Stomach (tissue), 19 donors: Measurements from ENCODE around the gene MUSK. TPM values are rescaled to one million over a fixed set of nuclear protein-coding genes. Genes with fewer than 3 reads are reported as not detected.

Source experiments
- DNase-seq, 2 donors: peaks; one replicate each; pipeline versions ENCODE4 v3.0.0 to v3.0.0-alpha.2; 2013 to 2019
- H3K27ac ChIP-seq, 5 donors: fragments of 200-600 bp in 4 of 5; sonication (generic) in 4 of 5; one replicate each; pipeline ENCODE4 v1.5.1; 2013 to 2019; ENCODE audit warnings: mild to moderate bottlenecking in 1 of 5, moderate library complexity in 1 of 5
- H3K27me3 ChIP-seq, 3 donors: fragments of 200-600 bp; sonication (generic); one replicate each; pipeline ENCODE4 v1.5.1; 2017 to 2019; ENCODE audit warnings: mixed run types in 1 of 3
- H3K36me3 ChIP-seq, 4 donors: fragments of 200-600 bp; sonication (generic); 1 replicate in 3 of 4; 2 replicates in 1 of 4; pipeline ENCODE4 v1.5.1; 2016 to 2019
- H3K4me1 ChIP-seq, 4 donors: fragments of 200-600 bp; sonication (generic); one replicate each; pipeline ENCODE4 v1.5.1; 2016 to 2019
- H3K4me3 ChIP-seq, 4 donors: fragments of 200-600 bp; sonication (generic) in 3 of 4; one replicate each; pipeline ENCODE4 v1.5.1; 2016 to 2019; ENCODE audit warnings: mild to moderate bottlenecking in 1 of 4
- H3K9me3 ChIP-seq, 4 donors: fragments of 200-600 bp; sonication (generic); one replicate each; pipeline ENCODE4 v1.5.1; 2016 to 2019
- EP300 ChIP-seq: sonication (generic); formaldehyde crosslinking; IDR thresholded peaks from one replicate; pipeline ENCODE4 v1.6.1; 2017; ENCODE audit warnings: antibody characterized with exemption
- POLR2A ChIP-seq, 4 donors: fragments of 450-650 bp; IDR thresholded peaks; one replicate each; pipeline ENCODE4 v1.6.1; 2016; ENCODE audit warnings: antibody characterized with exemption in 4 of 4, control low read depth in 2 of 4, mild to moderate bottlenecking in 1 of 4, moderate library complexity in 1 of 4
- POLR2AphosphoS5 ChIP-seq, 3 donors: sonication (generic); formaldehyde crosslinking; IDR thresholded peaks; one replicate each; pipeline ENCODE4 v1.6.1; 2016; ENCODE audit warnings: antibody characterized with exemption in 3 of 3
- WGBS, 5 donors: extraction: QIAGEN DNeasy Blood & Tissue Kit in 3 of 5; methylation state at CpG; one replicate each; pipeline versions ENCODE4 v1.1.5 to v1.1.7; 2013 to 2018; 5-methylcytosine and 5-hydroxymethylcytosine counted together
- intact Hi-C: fragments of 100-400 bp; cut with DNase I; formaldehyde crosslinking; loops from one replicate; pipeline ENCODE4 v1.15.1; 2023; ENCODE audit warnings: low total_unique reads
- long read RNA-seq, 10 donors: transcript quantifications; one replicate each; lab custom pipeline, GENCODE V29; 2026
- polyA plus RNA-seq, 3 donors: library from polyadenylated mRNA; stranded (reverse); fragments of 200-250 nt; gene quantifications; one replicate each; pipeline ENCODE4 v1.2.3, GENCODE V29; 2013
- total RNA-seq, 5 donors: library from RNA; depleted of rRNA; stranded (reverse); fragments of >200 nt; gene quantifications; one replicate each; pipeline versions ENCODE4 v1.1.0 to v1.2.3, GENCODE V29; 2014 to 2016
- TF ChIP-seq, protein P1 (sequence below), 7 experiments: fragments of 450-650 bp in 4 of 7; fragments of 200-600 bp in 3 of 7; sonication (generic) in 3 of 7; IDR thresholded peaks; one replicate each; pipeline ENCODE4 v1.5.1; 2016 to 2019; ENCODE audit warnings: antibody characterized with exemption in 7 of 7, control low read depth in 2 of 7, mild to moderate bottlenecking in 1 of 7
- donor health status: healthy with polysubstance abuse.
- donor health status: Bipolar disorder and iron deficiency.
- donor health status: healthy.

The MUSK gene
- total RNA-seq (10 to 100 TPM in 2 of 5 donors, 1 to 10 TPM in 2, under 1 TPM in 1; 0.45 to 20.4 (median 4.6) TPM), polyA plus RNA-seq (1 to 10 TPM in 1 of 3 donors, under 1 TPM in 2; 0.23 to 3.2 (median 0.75) TPM)
- long read RNA-seq, donor 1: 0 reads
- long read RNA-seq, donor 2, partial matches to known transcripts: 0 of 14 reads
- long read RNA-seq, donor 2, other reads (novel, unspliced or antisense): 14 of 14 reads
- long read RNA-seq, donor 3: 0 reads
- long read RNA-seq, donor 4: 0 reads
- long read RNA-seq, donor 5: 0 reads
- long read RNA-seq, donor 6, partial matches to known transcripts: 0 of 52 reads
- long read RNA-seq, donor 6, other reads (novel, unspliced or antisense): 52 of 52 reads
- long read RNA-seq, donor 7: 0 reads
- long read RNA-seq, donor 8, partial matches to known transcripts: 0 of 8 reads
- long read RNA-seq, donor 8, other reads (novel, unspliced or antisense): 8 of 8 reads
- long read RNA-seq, donor 9: 0 reads
- long read RNA-seq, donor 10: 0 reads

DNA sequence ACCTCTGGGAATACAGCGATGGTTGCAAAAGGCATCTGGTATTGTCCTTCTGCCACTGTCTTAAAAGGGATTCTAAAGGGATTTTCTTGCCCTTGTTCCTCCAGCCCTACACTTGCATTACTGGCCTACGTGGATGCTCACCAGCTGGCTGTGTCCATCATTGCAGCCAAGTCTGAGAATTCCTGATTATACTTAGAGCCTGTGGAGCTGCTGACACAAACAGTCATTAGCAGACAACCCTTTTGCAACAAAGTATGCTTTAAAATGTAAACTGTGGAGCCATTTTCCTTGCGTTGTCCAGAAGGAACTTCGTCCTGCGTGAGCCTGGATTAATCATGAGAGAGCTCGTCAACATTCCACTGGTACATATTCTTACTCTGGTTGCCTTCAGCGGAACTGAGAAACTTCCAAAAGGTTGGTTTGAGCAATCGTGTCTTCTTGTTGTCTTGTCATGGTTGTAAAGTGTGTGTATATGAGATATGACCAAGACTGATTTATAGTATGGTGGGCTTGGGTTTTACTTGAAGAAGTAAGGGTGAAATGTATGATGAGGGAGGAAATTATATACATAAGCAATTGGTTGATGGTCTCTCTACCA, at the start of gene MUSK:
Gene MUSK (plus strand): TSS at position 222 of the 598 bp plus-strand sequence. CDS start 114 bp downstream, at position 336.
- TF ChIP-seq, protein P1, sequence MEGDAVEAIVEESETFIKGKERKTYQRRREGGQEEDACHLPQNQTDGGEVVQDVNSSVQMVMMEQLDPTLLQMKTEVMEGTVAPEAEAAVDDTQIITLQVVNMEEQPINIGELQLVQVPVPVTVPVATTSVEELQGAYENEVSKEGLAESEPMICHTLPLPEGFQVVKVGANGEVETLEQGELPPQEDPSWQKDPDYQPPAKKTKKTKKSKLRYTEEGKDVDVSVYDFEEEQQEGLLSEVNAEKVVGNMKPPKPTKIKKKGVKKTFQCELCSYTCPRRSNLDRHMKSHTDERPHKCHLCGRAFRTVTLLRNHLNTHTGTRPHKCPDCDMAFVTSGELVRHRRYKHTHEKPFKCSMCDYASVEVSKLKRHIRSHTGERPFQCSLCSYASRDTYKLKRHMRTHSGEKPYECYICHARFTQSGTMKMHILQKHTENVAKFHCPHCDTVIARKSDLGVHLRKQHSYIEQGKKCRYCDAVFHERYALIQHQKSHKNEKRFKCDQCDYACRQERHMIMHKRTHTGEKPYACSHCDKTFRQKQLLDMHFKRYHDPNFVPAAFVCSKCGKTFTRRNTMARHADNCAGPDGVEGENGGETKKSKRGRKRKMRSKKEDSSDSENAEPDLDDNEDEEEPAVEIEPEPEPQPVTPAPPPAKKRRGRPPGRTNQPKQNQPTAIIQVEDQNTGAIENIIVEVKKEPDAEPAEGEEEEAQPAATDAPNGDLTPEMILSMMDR (IDR thresholded peaks at IDR 0.05): no peak
- TF ChIP-seq POLR2AphosphoS5 (IDR thresholded peaks at IDR 0.05): peak in 2 of 3 donors; percentile 13 to 36
- WGBS, 5 donors: 63 to 81% (median 76%) methylated on average over 8 of the region's 8 CpGs
- Histone ChIP-seq H3K27me3 (no peaks in the 10 kb centered on the region), H3K4me1 (peaks cover 0 to 6% (median 0%) of the 10 kb centered on the region in 4 donors), H3K27ac (peak within 1 kb of the TSS in 4 of 5 donors; percentile 3 to 66 (median 41)), H3K4me3 (peak within 1 kb of the TSS in 2 of 4 donors; percentile 11 to 21), H3K36me3 (no peaks in the 10 kb centered on the region), H3K9me3 (no peaks in the 10 kb centered on the region)
- peak in 1 of 2 donors; percentile 45 for DNase-seq
- intact Hi-C loops: no loop called here

DNA sequence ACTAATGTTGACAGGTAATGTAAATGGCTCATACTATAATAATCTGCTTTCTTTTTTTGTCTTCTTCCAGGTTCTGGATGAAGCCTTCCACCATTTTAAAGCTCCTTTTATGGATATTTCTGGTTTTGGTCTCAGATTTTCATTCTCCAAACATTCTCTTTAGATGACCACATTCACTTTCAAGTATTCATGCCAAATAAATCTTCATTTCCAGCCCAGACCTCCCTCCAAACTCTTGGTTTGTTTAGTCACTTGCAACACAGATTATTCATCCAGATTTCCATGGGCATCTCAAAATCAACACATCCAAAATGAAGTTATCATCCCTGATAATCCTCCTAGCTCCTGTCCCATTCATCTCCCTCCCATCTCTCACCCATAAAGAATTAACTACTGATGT, 48.8 kb upstream of the MUSK start:
- no peak overlapping the region for H3K27ac ChIP-seq
- H3K9me3 ChIP-seq: no peaks in the 10 kb centered on the region
- H3K4me3 ChIP-seq: no peak overlapping the region
- TF ChIP-seq, protein P1 (IDR thresholded peaks at IDR 0.05): no peak
- TF ChIP-seq POLR2A (IDR thresholded peaks at IDR 0.05): no peak
- TF ChIP-seq POLR2AphosphoS5 (IDR thresholded peaks at IDR 0.05): no peak
- TF ChIP-seq EP300: no peak
- H3K36me3 ChIP-seq: no peaks in the 10 kb centered on the region
- peaks cover 0 to 3% (median 0%) of the 10 kb centered on the region in 4 donors for H3K4me1 ChIP-seq
- DNase-seq: no peak
- H3K27me3 ChIP-seq: no peaks in the 10 kb centered on the region
- intact Hi-C loops: loop anchor here (10.0 kb wide), 1 partner anchor 175 kb away; no protein-coding TSS in a partner anchor

DNA sequence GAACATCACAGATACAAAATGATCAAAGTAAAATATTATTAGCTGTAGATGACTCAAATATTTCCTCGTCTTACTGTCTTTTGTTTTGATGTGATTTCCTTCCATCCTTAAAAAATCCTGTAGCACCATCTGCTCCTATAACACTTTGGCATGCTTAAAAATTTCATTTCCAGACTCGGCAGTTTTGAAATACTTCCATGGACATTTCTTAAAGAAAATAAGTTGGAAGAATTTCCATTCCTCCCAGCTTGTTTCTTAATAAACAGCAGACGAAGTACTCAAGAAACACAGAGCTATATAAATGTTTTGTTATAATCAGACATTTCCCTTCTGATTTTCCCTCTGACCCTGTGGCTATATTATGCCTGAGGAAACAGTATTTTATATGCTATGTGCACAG, 47.9 kb upstream of the MUSK start:
- Histone ChIP-seq H3K27me3 (no peaks in the 10 kb centered on the region), H3K27ac (no peak overlapping the region), H3K4me1 (peaks cover 0 to 3% (median 0%) of the 10 kb centered on the region in 4 donors), H3K4me3 (no peak overlapping the region), H3K9me3 (no peaks in the 10 kb centered on the region), H3K36me3 (no peaks in the 10 kb centered on the region)
- 53 to 64% (median 58%) methylated on average over 3 of the region's 3 CpGs for WGBS, 5 donors
- TF ChIP-seq POLR2AphosphoS5 (IDR thresholded peaks at IDR 0.05) (no peak), POLR2A (IDR thresholded peaks at IDR 0.05) (no peak), EP300 (no peak)
- TF ChIP-seq, protein P1 (IDR thresholded peaks at IDR 0.05): no peak
- intact Hi-C loops: loop anchor here (10.0 kb wide), 1 partner anchor 176 kb away; no protein-coding TSS in a partner anchor
- peak in 1 of 2 donors; percentile 32 for DNase-seq

DNA sequence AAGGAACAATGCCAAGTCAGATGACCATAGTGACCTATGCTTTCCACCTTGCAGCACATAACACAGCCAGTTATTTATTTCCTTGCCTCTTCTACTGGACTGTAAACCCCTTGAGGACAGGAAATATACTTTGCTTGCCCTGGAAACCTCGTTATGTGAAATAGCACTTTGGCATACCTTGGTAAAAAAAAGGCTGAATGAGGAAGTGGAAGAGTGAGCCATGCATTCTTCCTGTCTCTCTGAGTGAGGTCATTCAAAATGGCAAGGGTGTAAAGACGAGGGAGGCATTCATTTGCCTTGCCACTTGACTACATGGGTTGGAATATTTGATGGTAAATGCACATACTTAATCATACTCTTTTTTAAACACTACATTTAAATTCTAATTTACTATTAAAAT, 46.2 kb upstream of the MUSK start:
- 72 to 85% (median 75%) methylated on average over 2 of the region's 2 CpGs for WGBS, 5 donors
- Histone ChIP-seq H3K36me3 (no peaks in the 10 kb centered on the region), H3K27ac (no peak overlapping the region), H3K9me3 (no peaks in the 10 kb centered on the region), H3K4me3 (no peak overlapping the region), H3K4me1 (peaks cover 0 to 3% (median 0%) of the 10 kb centered on the region in 4 donors), H3K27me3 (no peaks in the 10 kb centered on the region)
- intact Hi-C loops: loop anchor here (10.0 kb wide), 1 partner anchor 178 kb away; no protein-coding TSS in a partner anchor
- TF ChIP-seq POLR2AphosphoS5 (IDR thresholded peaks at IDR 0.05) (no peak), POLR2A (IDR thresholded peaks at IDR 0.05) (no peak), EP300 (no peak)
- TF ChIP-seq, protein P1 (IDR thresholded peaks at IDR 0.05): no peak
- DNase-seq: no peak
